HepG2 (cell line): ENCODE results near the gene NSD2. TPM values are rescaled to one million over a fixed set of nuclear protein-coding genes. Genes with fewer than 3 reads are reported as not detected.

Experiments
- CEBPG ChIP-seq: IDR thresholded peaks from 2 replicates; pipeline ENCODE4 v1.6.1; 2016
- CREBL2 ChIP-seq: sonication (generic); formaldehyde crosslinking; IDR thresholded peaks from 2 replicates; pipeline ENCODE4 v1.8.1; 2023; ENCODE audit warnings: missing genetic modification reagents, mild to moderate bottlenecking, borderline replicate concordance
- ETS1 ChIP-seq: sonication (generic); formaldehyde crosslinking; IDR thresholded peaks from 2 replicates; pipeline ENCODE4 v1.4.0; 2020; ENCODE audit warnings: missing genetic modification reagents
- FOXA3 ChIP-seq: IDR thresholded peaks from 2 replicates; pipeline ENCODE4 v1.6.1; 2016; ENCODE audit warnings: missing genetic modification reagents, missing compliant biosample characterization
- GATA4 ChIP-seq: sonication (generic); IDR thresholded peaks from 2 replicates; pipeline ENCODE4 v1.6.1; 2016; ENCODE audit warnings: antibody characterized with exemption, low read depth, borderline replicate concordance
- GFI1 ChIP-seq: sonication (generic); formaldehyde crosslinking; IDR thresholded peaks from 2 replicates; pipeline ENCODE4 v1.5.0; 2020; ENCODE audit warnings: missing genetic modification reagents, mild to moderate bottlenecking, borderline replicate concordance
- HNF1B ChIP-seq: sonication (generic); formaldehyde crosslinking; IDR thresholded peaks from 2 replicates; pipeline ENCODE4 v1.5.1; 2020; ENCODE audit warnings: mild to moderate bottlenecking, moderate library complexity, missing genetic modification reagents
- MATR3 ChIP-seq: sonication (generic); formaldehyde crosslinking; IDR thresholded peaks from 2 replicates; pipeline ENCODE4 v1.4.0; 2020; ENCODE audit warnings: missing genetic modification reagents
- RBM39 ChIP-seq: fragments of 200-400 bp; formaldehyde crosslinking; IDR thresholded peaks from one replicate; pipeline ENCODE4 v1.6.1; 2018; ENCODE audit warnings: antibody characterized with exemption, mild to moderate bottlenecking, low read depth, low read length; ENCODE audit not compliant: poor library complexity, severe bottlenecking
- RNF2 ChIP-seq: fragments of 450-650 bp; conservative IDR thresholded peaks from 2 replicates; pipeline ENCODE4 v1.6.1; 2016; ENCODE audit warnings: low read depth
- SMYD3 ChIP-seq: sonication (generic); formaldehyde crosslinking; IDR thresholded peaks from 2 replicates; pipeline ENCODE4 v1.8.1; 2023; ENCODE audit warnings: mild to moderate bottlenecking, missing genetic modification reagents
- SSRP1 ChIP-seq: IDR thresholded peaks from 2 replicates; pipeline ENCODE4 v1.6.1; 2016; ENCODE audit warnings: control low read depth
- ZBTB2 ChIP-seq: sonication (generic); formaldehyde crosslinking; IDR thresholded peaks from 2 replicates; pipeline ENCODE4 v1.8.0; 2022; ENCODE audit warnings: low read depth, missing genetic modification reagents
- ZNF253 ChIP-seq: sonication (generic); formaldehyde crosslinking; IDR thresholded peaks from 2 replicates; pipeline ENCODE4 v1.8.0; 2022; ENCODE audit warnings: mild to moderate bottlenecking, missing genetic modification reagents, borderline replicate concordance
- ZNF660 ChIP-seq: sonication (generic); formaldehyde crosslinking; IDR thresholded peaks from 2 replicates; pipeline ENCODE4 v1.5.1; 2020; ENCODE audit warnings: mild to moderate bottlenecking, low read depth, missing genetic modification reagents, borderline replicate concordance
- ZSCAN25 ChIP-seq: sonication (generic); formaldehyde crosslinking; IDR thresholded peaks from 2 replicates; pipeline ENCODE4 v1.8.0; 2022; ENCODE audit warnings: mild to moderate bottlenecking, missing genetic modification reagents
- polyA plus RNA-seq, 8 experiments: library from polyadenylated mRNA; depleted of rRNA in 3 of 8; stranded (reverse) in 7 of 8; unstranded in 1 of 8; fragments of >200 nt; fragmentation: Illumina TruSeq in 4 of 8; extraction: Trizol in 4 of 8; gene quantifications; 2 replicates each; pipeline versions ENCODE4 v1.2.1 to v1.2.3, GENCODE V29; 2011 to 2016; ENCODE audit warnings: low read depth in 4 of 8, missing spikeins in 1 of 8, mixed read lengths in 1 of 8; ENCODE audit not compliant: insufficient read depth in 1 of 8
- total RNA-seq, 5 experiments: library from RNA; depleted of rRNA; stranded (reverse); fragments of >200 nt; fragmentation: Illumina TruSeq; extraction: Trizol; gene quantifications; 2 replicates each; pipeline ENCODE4 v1.2.3, GENCODE V29; 2016; ENCODE audit warnings: low read depth in 1 of 5
- TF ChIP-seq, protein P1 (sequence below): sonication (generic); formaldehyde crosslinking; IDR thresholded peaks from 2 replicates; pipeline ENCODE4 v1.4.0; 2020; ENCODE audit warnings: missing genetic modification reagents, borderline replicate concordance
- TF ChIP-seq, protein P2 (sequence below): sonication (generic); formaldehyde crosslinking; IDR thresholded peaks from 2 replicates; pipeline ENCODE4 v1.5.1; 2020; ENCODE audit warnings: mild to moderate bottlenecking, missing genetic modification reagents, borderline replicate concordance

NSD2 gene
- total and polyA plus RNA-seq, 2 of the 13 experiments (the other 11 are each of a cell fraction or from before 2014, with no cell fraction given) = 22.0 to 65.9 TPM

GRCh38 chr4:2008921-2009650, 137.9 kb downstream of the NSD2 start, which contains the start of gene NELFA (continued):
- TF ChIP-seq ZBTB2 (peak; percentile 91), ZNF253 (CRISPR knock-in tag) (no peak; the same call in 1 of the 2 replicates), ZNF660 (CRISPR knock-in tag) (no peak), CREBL2 (no peak), GATA4 (no peak; the same call in 1 of the 2 replicates), FOXA3 (peak; percentile 27; the same call in 1 of the 2 replicates), GFI1 (peak; percentile 57; the same call in 1 of the 2 replicates), RBM39 (peak; percentile 49), SMYD3 (CRISPR knock-in tag) (no peak), MATR3 (no peak), HNF1B (CRISPR knock-in tag) (peak; percentile 94), SSRP1 (0 out of 2 replicates have a peak, but pooled peaks have one; percentile 48), ZSCAN25 (CRISPR knock-in tag) (0 out of 2 replicates have a peak, but pooled peaks have one; percentile 50), CEBPG (CRISPR knock-in tag) (no peak), ETS1 (no peak), RNF2 (peak; percentile 84)
- TF ChIP-seq, protein P1, sequence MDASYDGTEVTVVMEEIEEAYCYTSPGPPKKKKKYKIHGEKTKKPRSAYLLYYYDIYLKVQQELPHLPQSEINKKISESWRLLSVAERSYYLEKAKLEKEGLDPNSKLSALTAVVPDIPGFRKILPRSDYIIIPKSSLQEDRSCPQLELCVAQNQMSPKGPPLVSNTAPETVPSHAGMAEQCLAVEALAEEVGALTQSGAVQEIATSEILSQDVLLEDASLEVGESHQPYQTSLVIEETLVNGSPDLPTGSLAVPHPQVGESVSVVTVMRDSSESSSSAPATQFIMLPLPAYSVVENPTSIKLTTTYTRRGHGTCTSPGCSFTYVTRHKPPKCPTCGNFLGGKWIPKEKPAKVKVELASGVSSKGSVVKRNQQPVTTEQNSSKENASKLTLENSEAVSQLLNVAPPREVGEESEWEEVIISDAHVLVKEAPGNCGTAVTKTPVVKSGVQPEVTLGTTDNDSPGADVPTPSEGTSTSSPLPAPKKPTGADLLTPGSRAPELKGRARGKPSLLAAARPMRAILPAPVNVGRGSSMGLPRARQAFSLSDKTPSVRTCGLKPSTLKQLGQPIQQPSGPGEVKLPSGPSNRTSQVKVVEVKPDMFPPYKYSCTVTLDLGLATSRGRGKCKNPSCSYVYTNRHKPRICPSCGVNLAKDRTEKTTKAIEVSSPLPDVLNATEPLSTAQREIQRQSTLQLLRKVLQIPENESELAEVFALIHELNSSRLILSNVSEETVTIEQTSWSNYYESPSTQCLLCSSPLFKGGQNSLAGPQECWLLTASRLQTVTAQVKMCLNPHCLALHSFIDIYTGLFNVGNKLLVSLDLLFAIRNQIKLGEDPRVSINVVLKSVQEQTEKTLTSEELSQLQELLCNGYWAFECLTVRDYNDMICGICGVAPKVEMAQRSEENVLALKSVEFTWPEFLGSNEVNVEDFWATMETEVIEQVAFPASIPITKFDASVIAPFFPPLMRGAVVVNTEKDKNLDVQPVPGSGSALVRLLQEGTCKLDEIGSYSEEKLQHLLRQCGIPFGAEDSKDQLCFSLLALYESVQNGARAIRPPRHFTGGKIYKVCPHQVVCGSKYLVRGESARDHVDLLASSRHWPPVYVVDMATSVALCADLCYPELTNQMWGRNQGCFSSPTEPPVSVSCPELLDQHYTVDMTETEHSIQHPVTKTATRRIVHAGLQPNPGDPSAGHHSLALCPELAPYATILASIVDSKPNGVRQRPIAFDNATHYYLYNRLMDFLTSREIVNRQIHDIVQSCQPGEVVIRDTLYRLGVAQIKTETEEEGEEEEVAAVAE (CRISPR knock-in tag) = no peak; the same call in 1 of the 2 replicates
- TF ChIP-seq, protein P2, sequence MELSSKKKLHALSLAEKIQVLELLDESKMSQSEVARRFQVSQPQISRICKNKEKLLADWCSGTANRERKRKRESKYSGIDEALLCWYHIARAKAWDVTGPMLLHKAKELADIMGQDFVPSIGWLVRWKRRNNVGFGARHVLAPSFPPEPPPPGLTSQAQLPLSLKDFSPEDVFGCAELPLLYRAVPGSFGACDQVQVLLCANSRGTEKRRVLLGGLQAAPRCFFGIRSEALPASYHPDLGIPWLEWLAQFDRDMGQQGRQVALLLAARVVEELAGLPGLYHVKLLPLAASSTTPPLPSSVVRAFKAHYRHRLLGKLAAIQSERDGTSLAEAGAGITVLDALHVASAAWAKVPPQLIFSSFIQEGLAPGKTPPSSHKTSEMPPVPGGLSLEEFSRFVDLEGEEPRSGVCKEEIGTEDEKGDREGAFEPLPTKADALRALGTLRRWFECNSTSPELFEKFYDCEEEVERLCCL = 0 out of 2 replicates have a peak, but pooled peaks have one; percentile 36
